Endothelial cell (in vitro differentiated cells): Measurements from ENCODE around the gene S1PR2. TPM values are rescaled to one million over a fixed set of nuclear protein-coding genes. Genes with fewer than 3 reads are reported as not detected.
A peak's percentile ranks its signal among the peaks of the same experiment; 100 is the strongest.

ENCODE experiments used
- DNase-seq: peaks from one replicate; pipeline ENCODE4 v3.0.0; 2021; ENCODE audit warnings: low spot score
- H3K27ac Mint-ChIP-seq: one replicate; pipeline ENCODE4 v1.8.0; 2021; ENCODE audit warnings: mixed read lengths, inconsistent platforms; ENCODE audit not compliant: unreplicated experiment
- H3K27me3 Mint-ChIP-seq: one replicate; pipeline ENCODE4 v1.8.0; 2021; ENCODE audit warnings: mild to moderate bottlenecking, moderate library complexity, mixed read lengths, inconsistent platforms; ENCODE audit not compliant: unreplicated experiment
- H3K36me3 Mint-ChIP-seq: one replicate; pipeline ENCODE4 v1.8.0; 2021; ENCODE audit warnings: mild to moderate bottlenecking, low read depth, mixed read lengths, inconsistent platforms; ENCODE audit not compliant: unreplicated experiment
- H3K4me1 Mint-ChIP-seq: one replicate; pipeline ENCODE4 v1.8.0; 2021; ENCODE audit warnings: mild to moderate bottlenecking, mixed read lengths, inconsistent platforms; ENCODE audit not compliant: unreplicated experiment
- H3K4me3 Mint-ChIP-seq: one replicate; pipeline ENCODE4 v1.8.0; 2021; ENCODE audit warnings: mild to moderate bottlenecking, mixed read lengths, inconsistent platforms; ENCODE audit not compliant: unreplicated experiment
- H3K9me3 Mint-ChIP-seq: one replicate; pipeline ENCODE4 v1.8.0; 2021; ENCODE audit warnings: mixed read lengths, inconsistent platforms; ENCODE audit not compliant: unreplicated experiment
- total RNA-seq: library from RNA; stranded (reverse); fragmentation: NEBNext Ultra II Directional; extraction: Animal tissue kit (Norgen Biotek cat#: 25700); gene quantifications from one replicate; pipeline ENCODE4 v1.2.1, GENCODE V29; 2021; ENCODE audit not compliant: unreplicated experiment
- TF ChIP-seq, protein P1 (sequence below): fragments of 200-600 bp; sonication (generic); IDR thresholded peaks from one replicate; pipeline ENCODE4 v1.5.0; 2021; ENCODE audit warnings: antibody characterized with exemption; ENCODE audit not compliant: unreplicated experiment

Gene S1PR2
- total RNA-seq, 1 donor from 2014 or later, result 9.3 TPM

DNA sequence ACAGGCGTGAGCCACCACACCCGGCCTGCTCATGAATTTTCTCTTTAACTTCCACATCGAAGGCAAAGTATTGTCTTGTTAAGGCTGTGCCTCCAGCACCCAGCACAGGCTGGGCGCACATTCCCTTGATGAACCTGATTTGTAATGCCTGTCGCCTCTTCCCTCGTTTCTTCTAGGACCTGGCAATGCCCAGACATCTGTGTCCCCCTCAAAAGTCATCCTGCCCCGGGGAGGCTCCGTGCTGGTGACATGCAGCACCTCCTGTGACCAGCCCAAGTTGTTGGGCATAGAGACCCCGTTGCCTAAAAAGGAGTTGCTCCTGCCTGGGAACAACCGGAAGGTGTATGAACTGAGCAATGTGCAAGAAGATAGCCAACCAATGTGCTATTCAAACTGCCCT is 43.5 kb upstream of the S1PR2 start:
- H3K36me3 Mint-ChIP-seq, result no peaks in the 10 kb centered on the region
- H3K4me3 Mint-ChIP-seq, result no peak overlapping the region
- no peak for DNase-seq
- H3K9me3 Mint-ChIP-seq, result no peaks in the 10 kb centered on the region
- H3K27ac Mint-ChIP-seq, result no peak overlapping the region
- peaks cover 4% of the 10 kb centered on the region for H3K27me3 Mint-ChIP-seq
- TF ChIP-seq, protein P1, sequence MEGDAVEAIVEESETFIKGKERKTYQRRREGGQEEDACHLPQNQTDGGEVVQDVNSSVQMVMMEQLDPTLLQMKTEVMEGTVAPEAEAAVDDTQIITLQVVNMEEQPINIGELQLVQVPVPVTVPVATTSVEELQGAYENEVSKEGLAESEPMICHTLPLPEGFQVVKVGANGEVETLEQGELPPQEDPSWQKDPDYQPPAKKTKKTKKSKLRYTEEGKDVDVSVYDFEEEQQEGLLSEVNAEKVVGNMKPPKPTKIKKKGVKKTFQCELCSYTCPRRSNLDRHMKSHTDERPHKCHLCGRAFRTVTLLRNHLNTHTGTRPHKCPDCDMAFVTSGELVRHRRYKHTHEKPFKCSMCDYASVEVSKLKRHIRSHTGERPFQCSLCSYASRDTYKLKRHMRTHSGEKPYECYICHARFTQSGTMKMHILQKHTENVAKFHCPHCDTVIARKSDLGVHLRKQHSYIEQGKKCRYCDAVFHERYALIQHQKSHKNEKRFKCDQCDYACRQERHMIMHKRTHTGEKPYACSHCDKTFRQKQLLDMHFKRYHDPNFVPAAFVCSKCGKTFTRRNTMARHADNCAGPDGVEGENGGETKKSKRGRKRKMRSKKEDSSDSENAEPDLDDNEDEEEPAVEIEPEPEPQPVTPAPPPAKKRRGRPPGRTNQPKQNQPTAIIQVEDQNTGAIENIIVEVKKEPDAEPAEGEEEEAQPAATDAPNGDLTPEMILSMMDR, result no peak
- no peaks in the 10 kb centered on the region for H3K4me1 Mint-ChIP-seq

- Mint-ChIP-seq H3K27ac (peak overlapping the region; percentile 36), H3K4me3 (no peak overlapping the region), H3K27me3 (peaks cover 15% of the 10 kb centered on the region), H3K4me1 (peaks cover 14% of the 10 kb centered on the region), H3K36me3 (no peaks in the 10 kb centered on the region), H3K9me3 (no peaks in the 10 kb centered on the region)
- no peak for DNase-seq
- TF ChIP-seq, protein P1, result no peak
Observed at GRCh38 chr19:10271543-10272086, 40.5 kb upstream of the S1PR2 start.

DNA sequence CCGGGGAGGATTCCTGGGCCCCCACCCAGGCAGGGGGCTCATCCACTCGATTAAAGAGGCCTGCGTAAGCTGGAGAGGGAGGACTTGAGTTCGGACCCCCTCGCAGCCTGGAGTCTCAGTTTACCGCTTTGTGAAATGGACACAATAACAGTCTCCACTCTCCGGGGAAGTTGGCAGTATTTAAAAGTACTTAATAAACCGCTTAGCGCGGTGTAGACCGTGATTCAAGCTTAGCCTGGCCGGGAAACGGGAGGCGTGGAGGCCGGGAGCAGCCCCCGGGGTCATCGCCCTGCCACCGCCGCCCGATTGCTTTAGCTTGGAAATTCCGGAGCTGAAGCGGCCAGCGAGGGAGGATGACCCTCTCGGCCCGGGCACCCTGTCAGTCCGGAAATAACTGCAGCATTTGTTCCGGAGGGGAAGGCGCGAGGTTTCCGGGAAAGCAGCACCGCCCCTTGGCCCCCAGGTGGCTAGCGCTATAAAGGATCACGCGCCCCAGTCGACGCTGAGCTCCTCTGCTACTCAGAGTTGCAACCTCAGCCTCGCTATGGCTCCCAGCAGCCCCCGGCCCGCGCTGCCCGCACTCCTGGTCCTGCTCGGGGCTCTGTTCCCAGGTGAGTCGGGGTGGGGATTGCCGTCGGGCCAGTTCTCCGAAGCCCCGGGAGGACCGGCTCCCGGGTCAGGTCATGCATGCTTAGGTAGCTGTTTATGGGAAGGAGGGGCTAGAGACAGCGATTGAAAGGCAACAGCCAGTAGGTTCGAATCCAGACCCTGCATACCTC is 39.7 kb upstream of the S1PR2 start, which contains the start of gene ICAM1:
TSS of gene ICAM1 (plus strand) at position 505 of the 779 bp plus-strand sequence. CDS start at position 545, 40 bp downstream.
- TF ChIP-seq, protein P1, result no peak
- H3K36me3 Mint-ChIP-seq, result no peaks in the 10 kb centered on the region
- H3K4me3 Mint-ChIP-seq, result no peak within 1 kb of the TSS
- peaks cover 17% of the 10 kb centered on the region for H3K27me3 Mint-ChIP-seq
- H3K4me1 Mint-ChIP-seq, result peaks cover 14% of the 10 kb centered on the region
- peak; percentile 77 for DNase-seq
- H3K27ac Mint-ChIP-seq, result peak within 1 kb of the TSS; percentile 84
- no peaks in the 10 kb centered on the region for H3K9me3 Mint-ChIP-seq

DNA sequence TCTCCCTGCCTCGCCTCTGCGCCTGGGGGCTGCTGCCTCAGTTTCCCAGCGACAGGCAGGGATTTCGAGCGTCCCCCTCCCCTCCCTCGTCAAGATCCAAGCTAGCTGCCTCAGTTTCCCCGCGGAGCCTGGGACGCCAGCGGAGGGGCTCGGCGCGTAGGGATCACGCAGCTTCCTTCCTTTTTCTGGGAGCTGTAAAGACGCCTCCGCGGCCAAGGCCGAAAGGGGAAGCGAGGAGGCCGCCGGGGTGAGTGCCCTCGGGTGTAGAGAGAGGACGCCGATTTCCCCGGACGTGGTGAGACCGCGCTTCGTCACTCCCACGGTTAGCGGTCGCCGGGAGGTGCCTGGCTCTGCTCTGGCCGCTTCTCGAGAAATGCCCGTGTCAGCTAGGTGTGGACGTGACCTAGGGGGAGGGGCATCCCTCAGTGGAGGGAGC is 39.1 kb upstream of the S1PR2 start:
- Mint-ChIP-seq H3K4me1 (peaks cover 14% of the 10 kb centered on the region), H3K9me3 (no peaks in the 10 kb centered on the region), H3K27ac (peak overlapping the region; percentile 84), H3K36me3 (no peaks in the 10 kb centered on the region), H3K27me3 (peaks cover 17% of the 10 kb centered on the region), H3K4me3 (no peak overlapping the region)
- TF ChIP-seq, protein P1, result no peak
- no peak for DNase-seq
